ENCODE measurements around the gene ABHD17C. TPM values are rescaled to one million over a fixed set of nuclear protein-coding genes. Genes with fewer than 3 reads are reported as not detected.

The ABHD17C gene
- total RNA-seq, 1 donor from 2014 or later: 28.2 TPM

DNA sequence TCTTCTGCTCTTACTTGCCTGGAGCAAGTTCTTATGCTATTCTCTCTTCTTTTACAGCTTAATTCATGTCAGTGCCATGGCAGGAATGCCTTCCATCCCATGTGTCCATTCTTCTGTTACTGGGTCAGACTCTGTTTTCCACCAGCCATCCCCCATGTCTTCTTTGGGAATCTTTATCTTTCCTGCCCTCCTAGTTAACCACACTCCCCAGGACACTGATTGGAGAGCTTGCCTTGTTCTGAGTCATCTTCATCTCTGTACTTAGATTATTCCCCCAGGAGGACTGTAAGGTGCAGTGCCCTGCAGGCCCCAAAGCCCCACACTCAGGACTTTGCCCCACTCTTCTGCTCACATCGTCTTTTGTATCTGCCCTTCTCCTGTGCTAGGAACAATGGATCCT, 3.6 kb downstream of the ABHD17C start:
- Histone ChIP-seq H3K4me3 (no peak overlapping the region), H3K36me3 (no peaks in the 10 kb centered on the region), H3K27me3 (ENCODE audit: low read depth) (no peaks in the 10 kb centered on the region), H3K9me3 (no peaks in the 10 kb centered on the region), H3K27ac (no peak overlapping the region), H3K4me1 (peaks cover 49% of the 10 kb centered on the region)
- TF ChIP-seq, protein P1, sequence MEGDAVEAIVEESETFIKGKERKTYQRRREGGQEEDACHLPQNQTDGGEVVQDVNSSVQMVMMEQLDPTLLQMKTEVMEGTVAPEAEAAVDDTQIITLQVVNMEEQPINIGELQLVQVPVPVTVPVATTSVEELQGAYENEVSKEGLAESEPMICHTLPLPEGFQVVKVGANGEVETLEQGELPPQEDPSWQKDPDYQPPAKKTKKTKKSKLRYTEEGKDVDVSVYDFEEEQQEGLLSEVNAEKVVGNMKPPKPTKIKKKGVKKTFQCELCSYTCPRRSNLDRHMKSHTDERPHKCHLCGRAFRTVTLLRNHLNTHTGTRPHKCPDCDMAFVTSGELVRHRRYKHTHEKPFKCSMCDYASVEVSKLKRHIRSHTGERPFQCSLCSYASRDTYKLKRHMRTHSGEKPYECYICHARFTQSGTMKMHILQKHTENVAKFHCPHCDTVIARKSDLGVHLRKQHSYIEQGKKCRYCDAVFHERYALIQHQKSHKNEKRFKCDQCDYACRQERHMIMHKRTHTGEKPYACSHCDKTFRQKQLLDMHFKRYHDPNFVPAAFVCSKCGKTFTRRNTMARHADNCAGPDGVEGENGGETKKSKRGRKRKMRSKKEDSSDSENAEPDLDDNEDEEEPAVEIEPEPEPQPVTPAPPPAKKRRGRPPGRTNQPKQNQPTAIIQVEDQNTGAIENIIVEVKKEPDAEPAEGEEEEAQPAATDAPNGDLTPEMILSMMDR (IDR thresholded peaks at IDR 0.05): no peak
- DNase-seq: no peak
- intact Hi-C loops (cut with DNase I): loop anchor here (10.0 kb wide), 1 partner anchor 124 kb away; no protein-coding TSS in a partner anchor
- ATAC-seq: no peak

DNA sequence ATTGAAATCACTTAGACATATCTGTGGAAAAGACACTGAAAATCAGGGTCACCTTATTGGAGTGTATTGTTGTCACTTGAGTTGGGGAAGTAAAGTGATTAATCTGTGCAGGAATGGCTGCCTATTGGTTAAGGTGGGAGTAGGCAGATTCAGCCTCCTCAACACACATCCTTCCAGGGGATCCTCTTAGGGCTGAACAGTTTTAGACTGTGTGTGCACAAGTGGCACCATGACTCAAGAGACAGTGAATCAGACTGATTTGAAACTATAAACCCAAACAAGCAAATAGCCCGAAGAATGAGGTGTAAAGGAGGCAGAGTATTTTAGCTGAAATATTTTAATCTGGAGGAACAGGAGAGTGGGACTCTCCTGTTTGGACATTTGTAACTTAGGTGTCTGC, 4.9 kb downstream of the ABHD17C start:
- no peaks in the 10 kb centered on the region for H3K27me3 ChIP-seq (ENCODE audit: low read depth)
- H3K9me3 ChIP-seq: no peaks in the 10 kb centered on the region
- intact Hi-C loops (cut with DNase I): loop anchor here (10.0 kb wide), 1 partner anchor 125 kb away; no protein-coding TSS in a partner anchor
- H3K4me1 ChIP-seq: peaks cover 56% of the 10 kb centered on the region
- H3K4me3 ChIP-seq: no peak overlapping the region
- no peaks in the 10 kb centered on the region for H3K36me3 ChIP-seq
- ATAC-seq: no peak
- H3K27ac ChIP-seq: no peak overlapping the region
- no peak for DNase-seq
- TF ChIP-seq, protein P1 (IDR thresholded peaks at IDR 0.05): no peak

DNA sequence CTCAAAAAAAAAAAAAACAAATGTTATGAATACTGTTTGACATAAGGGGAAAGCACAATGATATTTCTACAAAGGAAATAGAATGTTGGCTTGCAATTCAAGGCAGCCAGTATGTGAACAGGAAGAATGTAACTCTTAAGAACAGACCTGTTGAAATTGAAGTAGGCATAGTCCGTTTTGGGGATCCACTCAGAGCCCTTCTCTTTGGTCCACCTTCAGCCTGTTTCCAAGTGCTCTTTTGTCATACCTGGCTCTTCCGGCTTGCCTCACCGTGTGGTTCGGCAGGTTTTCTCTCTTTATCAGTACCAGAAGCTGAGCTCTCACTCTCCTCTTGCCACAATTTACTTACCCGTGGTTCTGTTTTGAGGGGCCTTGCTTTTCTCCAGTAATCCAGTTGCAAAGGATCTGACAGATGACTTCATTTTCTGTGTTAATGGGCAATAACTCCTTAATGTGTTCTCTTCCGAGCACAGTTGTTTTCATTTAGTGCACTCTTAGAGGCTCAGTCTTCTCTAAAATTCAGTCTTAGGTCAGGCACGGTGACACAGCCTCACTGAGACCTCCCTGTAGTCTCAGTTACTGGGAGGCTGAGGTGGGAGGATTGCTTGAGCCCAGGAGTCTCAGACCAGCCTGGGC, 6.7 kb downstream of the ABHD17C start:
- no peak for DNase-seq
- H3K4me1 ChIP-seq: peaks cover 68% of the 10 kb centered on the region
- TF ChIP-seq, protein P1 (IDR thresholded peaks at IDR 0.05): no peak
- peak; percentile 78 to 88 for ATAC-seq
- H3K27me3 ChIP-seq (ENCODE audit: low read depth): no peaks in the 10 kb centered on the region
- no peak overlapping the region for H3K4me3 ChIP-seq
- intact Hi-C loops (cut with DNase I): no loop called here
- no peaks in the 10 kb centered on the region for H3K9me3 ChIP-seq
- peak overlapping the region; percentile 64 for H3K27ac ChIP-seq
- H3K36me3 ChIP-seq: no peaks in the 10 kb centered on the region

DNA sequence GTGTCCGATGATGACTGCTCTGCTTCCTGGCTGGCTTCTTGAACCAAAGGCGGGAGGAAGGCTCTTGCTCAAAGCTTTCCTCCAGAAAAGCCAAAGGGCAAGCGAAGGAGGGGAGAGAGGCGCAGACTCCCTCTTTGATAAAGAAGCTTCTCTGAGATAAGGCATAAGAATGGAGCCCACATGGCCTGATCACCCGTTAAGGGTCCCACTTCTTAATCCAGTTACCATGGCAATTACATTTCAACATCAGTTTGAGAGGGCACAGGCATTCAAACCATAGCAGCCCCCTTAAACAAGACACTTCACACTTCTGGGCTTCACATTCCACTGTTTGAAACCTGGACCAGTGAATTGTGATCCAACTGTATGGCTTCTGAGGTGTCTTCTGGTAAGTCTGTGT, 8.0 kb downstream of the ABHD17C start:
- intact Hi-C loops (cut with DNase I): no loop called here

DNA sequence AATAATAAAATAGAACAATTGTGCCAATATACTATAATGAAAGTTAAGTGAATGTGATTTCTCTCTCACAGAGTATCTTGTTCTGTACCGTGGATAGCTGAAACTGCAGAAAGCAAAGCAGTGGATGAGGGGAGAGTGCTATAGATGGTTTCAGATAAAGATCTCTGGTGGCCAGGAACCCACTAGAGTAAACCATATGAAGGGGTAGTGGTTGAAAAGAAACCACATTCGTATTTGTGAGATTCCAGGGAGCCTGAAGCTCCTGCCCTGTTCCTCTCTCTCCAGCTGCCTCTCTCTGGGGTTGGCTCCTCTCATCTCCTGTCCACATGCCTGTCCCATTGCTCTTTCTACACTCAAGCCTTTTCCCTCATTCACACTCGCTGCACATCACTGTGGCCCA, 8.9 kb downstream of the ABHD17C start:
- Histone ChIP-seq H3K9me3 (no peaks in the 10 kb centered on the region), H3K4me1 (peaks cover 71% of the 10 kb centered on the region), H3K27me3 (ENCODE audit: low read depth) (no peaks in the 10 kb centered on the region), H3K27ac (no peak overlapping the region), H3K36me3 (no peaks in the 10 kb centered on the region), H3K4me3 (no peak overlapping the region)
- intact Hi-C loops (cut with DNase I): no loop called here
- TF ChIP-seq, protein P1 (IDR thresholded peaks at IDR 0.05): no peak
- no peak for DNase-seq
- no peak for ATAC-seq

More for the DNA sequence above, 8.0 kb downstream of the ABHD17C start:
- no peaks in the 10 kb centered on the region for H3K27me3 ChIP-seq (ENCODE audit: low read depth)
- ATAC-seq (no peak), DNase-seq (no peak)
- TF ChIP-seq, protein P1 (IDR thresholded peaks at IDR 0.05): no peak
- peaks cover 68% of the 10 kb centered on the region for H3K4me1 ChIP-seq
- no peaks in the 10 kb centered on the region for H3K36me3 ChIP-seq
- no peak overlapping the region for H3K4me3 ChIP-seq
- no peaks in the 10 kb centered on the region for H3K9me3 ChIP-seq
- H3K27ac ChIP-seq: peak overlapping the region; percentile 64

All from lower lobe of right lung (tissue), 2 donors.